ENCODE data around the gene WNT5A.

WNT5A gene

GRCh38 chr3:55486857-55487380 is at the start of gene WNT5A:
Gene WNT5A, minus strand, starts transcription at chr3:55487306. Its CDS starts 321 bp downstream, at chr3:55486985.
- no peak for DNase-seq

GRCh38 chr3:55534876-55535275 is 47.8 kb upstream of the WNT5A start:
- no peak for DNase-seq

- DNase-seq: no peak
These were observed 45.7 kb upstream of the WNT5A start for GRCh38 chr3:55532806-55533205.

- DNase-seq: no peak
These were observed 44.2 kb upstream of the WNT5A start for GRCh38 chr3:55531321-55531720.

GRCh38 chr3:55527361-55527760 is 40.3 kb upstream of the WNT5A start:
- DNase-seq: no peak

GRCh38 chr3:55526332-55527030 is 39.4 kb upstream of the WNT5A start:
- DNase-seq: no peak

- DNase-seq: no peak
These were observed 38.3 kb upstream of the WNT5A start for GRCh38 chr3:55525436-55525835.

- DNase-seq: no peak
These were observed 37.6 kb upstream of the WNT5A start for GRCh38 chr3:55524565-55525244.

GRCh38 chr3:55523471-55523870 is 36.4 kb upstream of the WNT5A start:
- DNase-seq: no peak

- DNase-seq: no peak
These were observed 34.8 kb upstream of the WNT5A start for GRCh38 chr3:55521738-55522421.

GRCh38 chr3:55521064-55521737 is 34.1 kb upstream of the WNT5A start:
- no peak for DNase-seq

GRCh38 chr3:55519019-55519418 is 31.9 kb upstream of the WNT5A start:
- DNase-seq: no peak

GRCh38 chr3:55518451-55518850 is 31.3 kb upstream of the WNT5A start:
- no peak for DNase-seq

- DNase-seq: no peak
These were observed 29.4 kb upstream of the WNT5A start for GRCh38 chr3:55516392-55517030.

- DNase-seq: no peak
These were observed 28.6 kb upstream of the WNT5A start for GRCh38 chr3:55515550-55516246.

- no peak for DNase-seq
These were observed 27.9 kb upstream of the WNT5A start for GRCh38 chr3:55514962-55515361.

GRCh38 chr3:55512571-55513343 is 25.7 kb upstream of the WNT5A start:
- no peak for DNase-seq

- no peak for DNase-seq
These were observed 24.9 kb upstream of the WNT5A start for GRCh38 chr3:55511895-55512570.

GRCh38 chr3:55508335-55508734 is 21.2 kb upstream of the WNT5A start:
- DNase-seq: no peak

GRCh38 chr3:55507808-55508207 is 20.7 kb upstream of the WNT5A start:
- DNase-seq: no peak

GRCh38 chr3:55505776-55506175 is 18.7 kb upstream of the WNT5A start:
- no peak for DNase-seq
